ENCODE measurements around the gene HRAS.
"Not testable (repeated sequence)": the region's sequence is repeated elsewhere in the genome, so short reads cannot be mapped to it uniquely, and the experiment has no call there.

Gene HRAS

GRCh38 chr11:577611-577894, 42.2 kb upstream of the HRAS start:
- DNase-seq (ENCODE audit: low read depth) = no peak
- H3K4me3 ChIP-seq (ENCODE audit: control insufficient read depth, low read depth, low read length) = peak overlapping the region; percentile 96
- TF ChIP-seq CTCF (IDR thresholded peaks at IDR 0.05; ENCODE audit: control insufficient read depth, insufficient read depth, low read depth, low read length, missing control alignments) = no peak

GRCh38 chr11:576811-577610, 41.6 kb upstream of the HRAS start:
- peak overlapping the region; percentile 96 for H3K4me3 ChIP-seq (ENCODE audit: control insufficient read depth, low read depth, low read length)
- DNase-seq (ENCODE audit: low read depth) = no peak
- no peak for TF ChIP-seq CTCF (IDR thresholded peaks at IDR 0.05; ENCODE audit: control insufficient read depth, insufficient read depth, low read depth, low read length, missing control alignments)

GRCh38 chr11:575996-576768, 40.8 kb upstream of the HRAS start, which contains the start of gene PHRF1:
Gene PHRF1, plus strand, starts transcription at chr11:576470. Its CDS starts 5,043 bp downstream, at chr11:581513.
- peak within 1 kb of the TSS; percentile 96 for H3K4me3 ChIP-seq (ENCODE audit: control insufficient read depth, low read depth, low read length)
- TF ChIP-seq CTCF (IDR thresholded peaks at IDR 0.05; ENCODE audit: control insufficient read depth, insufficient read depth, low read depth, low read length, missing control alignments) = no peak
- DNase-seq (ENCODE audit: low read depth) = peak; percentile 79

- no peak for TF ChIP-seq CTCF (IDR thresholded peaks at IDR 0.05; ENCODE audit: control insufficient read depth, insufficient read depth, low read depth, low read length, missing control alignments)
- H3K4me3 ChIP-seq (ENCODE audit: control insufficient read depth, low read depth, low read length) = peak overlapping the region; percentile 51
- no peak for DNase-seq (ENCODE audit: low read depth)
Observed at GRCh38 chr11:575313-575995, 40.1 kb upstream of the HRAS start.

GRCh38 chr11:574632-575312, 39.4 kb upstream of the HRAS start:
- H3K4me3 ChIP-seq (ENCODE audit: control insufficient read depth, low read depth, low read length) = peak overlapping the region; percentile 51
- TF ChIP-seq CTCF (IDR thresholded peaks at IDR 0.05; ENCODE audit: control insufficient read depth, insufficient read depth, low read depth, low read length, missing control alignments) = no peak
- DNase-seq (ENCODE audit: low read depth) = no peak

GRCh38 chr11:574031-574570, 38.7 kb upstream of the HRAS start:
- not testable (repeated sequence) for H3K4me3 ChIP-seq (ENCODE audit: control insufficient read depth, low read depth, low read length)

More at GRCh38 chr11:574031-574570, 38.7 kb upstream of the HRAS start:
- not testable (repeated sequence) for DNase-seq (ENCODE audit: low read depth)

Data from AG09309 (cell line).